HG03095 (cell line): Measurements from ENCODE around the gene GUCY1A1.

Source experiments
- ATAC-seq: cut with Tn5 transposase; IDR thresholded peaks from one replicate; pipeline ENCODE4 v1.9.1; 2021; ENCODE audit warnings: moderate library complexity; ENCODE audit not compliant: unreplicated experiment

The GUCY1A1 gene

DNA sequence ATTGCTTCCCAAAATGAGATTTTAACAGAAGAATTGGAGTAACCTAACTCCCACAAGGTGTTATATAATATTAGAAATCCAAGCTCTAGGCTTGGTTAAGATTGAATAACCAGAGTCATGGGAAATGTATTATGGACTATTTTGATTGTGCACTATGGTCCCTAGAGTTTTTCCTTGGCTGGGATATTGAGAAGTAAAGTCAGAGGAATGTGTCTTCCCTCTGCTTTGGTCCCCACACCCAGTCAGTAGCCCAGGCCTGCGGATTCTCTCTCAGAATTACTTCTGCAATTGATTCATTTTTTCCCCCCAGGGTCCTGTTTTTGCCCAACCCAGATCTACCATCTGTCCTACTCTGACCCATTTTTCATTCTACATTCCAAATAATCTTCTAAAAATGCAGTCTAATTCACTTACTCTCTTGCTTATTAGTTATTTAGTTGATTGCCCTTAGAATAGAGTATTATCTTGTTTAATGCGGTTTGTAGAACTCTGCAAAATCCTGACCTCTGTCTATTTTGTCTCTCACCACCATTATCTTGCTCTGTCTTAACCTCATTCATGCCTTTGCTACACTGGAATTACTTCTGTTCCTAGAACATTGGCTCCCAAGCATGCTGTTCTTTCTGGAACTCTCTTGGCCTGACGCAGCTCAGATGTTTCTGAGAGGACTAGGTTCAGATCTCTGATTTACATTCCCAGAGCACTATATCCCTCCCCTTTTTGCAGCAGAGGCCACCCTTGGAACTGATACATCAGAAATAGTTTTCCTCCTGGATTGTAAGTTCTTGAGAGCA, 23.6 kb downstream of the GUCY1A1 start:
- no peak for ATAC-seq

DNA sequence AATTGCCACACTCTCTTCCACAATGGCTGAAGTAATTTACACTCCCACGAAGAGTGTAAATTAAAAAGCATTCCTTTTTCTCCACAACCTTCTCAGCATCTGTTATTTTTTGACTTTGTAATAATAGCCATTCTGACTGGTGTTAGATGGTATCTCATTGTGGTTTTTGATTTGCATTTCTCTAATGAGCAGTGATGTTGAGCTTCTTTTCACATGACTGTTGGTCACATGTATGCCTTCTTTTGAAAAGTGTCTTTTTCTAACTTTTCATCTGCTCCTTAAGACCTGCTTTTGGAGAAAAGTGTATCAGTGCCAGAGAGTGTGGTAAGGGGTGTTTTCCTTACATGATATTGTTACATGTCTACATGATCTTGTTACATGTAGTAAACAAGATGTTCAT, 25.7 kb downstream of the GUCY1A1 start:
- no peak for ATAC-seq

- no peak for ATAC-seq
Measured at GRCh38 chr4:155693015-155693663, 26.5 kb downstream of the GUCY1A1 start.

DNA sequence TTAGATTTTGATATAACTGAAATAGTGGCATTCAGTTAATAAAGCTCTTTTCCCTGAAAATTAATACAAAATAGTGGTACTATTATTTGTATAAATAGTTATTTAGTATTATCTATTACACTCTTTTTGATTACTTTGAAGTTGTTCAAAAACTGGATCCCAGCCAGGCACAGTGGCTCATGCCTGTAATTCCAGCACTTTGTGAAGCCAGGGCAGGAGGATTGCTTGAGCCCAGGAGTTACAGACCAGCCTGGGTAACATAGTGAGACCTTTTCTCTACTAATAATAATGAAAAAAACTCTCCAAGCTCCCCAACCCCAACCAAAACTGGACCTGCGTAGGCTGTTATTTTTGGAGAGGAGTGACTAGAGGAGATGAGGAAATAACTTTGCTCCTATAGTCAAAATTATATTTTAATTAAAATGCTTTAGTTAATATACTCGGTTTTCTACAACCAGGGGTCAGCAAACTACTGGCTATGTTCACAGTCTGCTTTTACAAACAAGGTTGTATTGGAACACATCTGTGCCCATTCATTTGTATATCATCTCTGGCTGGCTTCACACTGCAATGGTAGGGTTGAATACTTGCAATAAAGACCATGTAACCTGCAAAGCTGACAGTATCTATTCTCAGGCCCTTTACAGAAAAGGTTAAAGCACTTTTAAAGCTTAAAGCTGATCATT, 27.6 kb downstream of the GUCY1A1 start:
- no peak for ATAC-seq

GRCh38 chr4:155696226-155696625, 29.6 kb downstream of the GUCY1A1 start:
- ATAC-seq = no peak

GRCh38 chr4:155696726-155697125, 30.1 kb downstream of the GUCY1A1 start:
- no peak for ATAC-seq

DNA sequence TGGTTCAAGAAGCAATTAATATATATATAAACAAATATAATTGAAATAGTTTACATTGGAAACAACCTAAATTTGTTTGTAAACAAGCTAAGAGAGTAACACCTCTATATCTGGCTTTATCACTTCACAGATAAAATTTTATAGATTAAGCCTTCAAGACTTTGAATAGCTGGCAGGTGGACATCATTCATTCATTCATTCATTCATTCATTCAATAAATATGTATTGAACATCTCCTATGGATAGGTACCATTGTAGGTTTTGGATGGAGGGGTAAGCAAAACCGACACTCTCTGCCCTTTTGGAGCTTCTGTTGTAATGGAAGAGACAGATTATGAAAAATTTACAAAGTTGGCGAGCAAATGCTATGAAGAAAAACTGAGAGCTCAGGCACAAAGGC, 35.2 kb downstream of the GUCY1A1 start:
- no peak for ATAC-seq

DNA sequence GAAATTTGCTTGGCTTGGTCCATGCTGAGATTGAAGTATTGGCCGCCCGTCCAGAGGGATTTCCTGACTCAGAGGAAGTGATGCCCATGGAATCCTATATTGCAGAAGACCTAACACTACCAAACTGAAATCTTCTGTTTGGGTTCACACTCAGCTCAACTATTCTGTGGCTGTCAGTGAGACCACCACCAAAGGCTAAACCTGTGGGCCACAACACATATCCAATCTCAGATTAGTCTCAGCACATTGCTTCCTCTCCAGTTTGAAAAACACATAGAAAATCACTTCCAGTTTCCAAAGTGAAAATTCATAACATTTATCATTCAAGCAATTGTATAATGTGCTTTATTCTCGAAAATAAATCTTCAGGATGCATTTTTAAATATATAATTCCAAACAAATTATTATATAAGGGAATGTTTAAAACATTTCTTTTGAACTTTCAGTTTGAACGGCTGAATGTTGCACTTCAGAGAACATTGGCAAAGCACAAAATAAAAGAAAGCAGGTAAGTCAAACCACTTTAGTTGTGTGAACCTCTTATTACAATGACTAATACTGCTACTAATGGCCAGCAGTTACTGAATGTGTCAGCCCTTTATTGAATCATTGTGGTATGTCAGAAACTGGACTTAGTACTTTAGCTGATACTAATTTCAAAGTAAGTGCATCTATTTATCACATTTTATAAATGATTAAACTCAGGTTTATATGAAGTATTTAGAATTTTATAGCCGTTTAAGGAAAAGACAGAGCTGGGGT, 37.0 kb downstream of the GUCY1A1 start:
- ATAC-seq = no peak

- no peak for ATAC-seq
Measured at GRCh38 chr4:155704841-155705404, 38.3 kb downstream of the GUCY1A1 start.

DNA sequence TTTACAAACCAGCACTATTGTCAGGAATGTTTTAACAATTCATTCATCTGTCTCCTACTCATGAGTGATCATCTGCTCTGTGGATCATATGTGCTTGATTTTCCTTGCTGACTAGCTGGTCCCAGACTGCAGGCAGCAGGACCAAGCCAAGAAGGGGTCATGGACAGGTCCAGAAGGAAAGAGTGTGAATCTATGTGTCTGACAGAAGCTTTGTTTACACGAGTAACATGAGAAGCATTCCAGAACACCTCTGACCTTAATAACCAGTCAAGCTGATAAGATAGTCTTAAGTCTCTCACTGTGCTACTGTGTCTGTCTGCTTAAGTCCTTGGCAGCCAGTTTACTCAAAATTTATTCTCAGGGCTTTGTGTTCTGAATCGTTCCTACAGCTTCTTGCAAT, 39.0 kb downstream of the GUCY1A1 start:
- ATAC-seq = no peak

DNA sequence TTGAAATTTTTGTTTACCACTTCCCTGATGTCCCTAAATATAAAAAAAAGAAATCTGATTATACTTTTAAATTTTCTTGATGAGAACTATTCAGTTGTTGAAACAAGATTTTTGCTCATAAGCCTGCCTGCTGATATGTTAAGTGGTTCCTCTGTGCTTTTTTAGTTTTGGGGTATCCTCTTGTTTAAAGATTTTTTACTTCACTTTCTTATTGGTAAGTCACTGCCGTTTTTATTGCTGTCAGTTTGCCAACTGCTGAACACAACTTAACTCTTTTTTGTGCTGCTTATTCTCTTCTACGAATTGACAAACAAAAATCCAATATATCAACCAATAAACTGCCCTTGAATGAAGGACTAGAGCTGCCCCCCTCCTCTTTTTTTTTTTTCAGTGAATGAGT, 39.5 kb downstream of the GUCY1A1 start:
- no peak for ATAC-seq

DNA sequence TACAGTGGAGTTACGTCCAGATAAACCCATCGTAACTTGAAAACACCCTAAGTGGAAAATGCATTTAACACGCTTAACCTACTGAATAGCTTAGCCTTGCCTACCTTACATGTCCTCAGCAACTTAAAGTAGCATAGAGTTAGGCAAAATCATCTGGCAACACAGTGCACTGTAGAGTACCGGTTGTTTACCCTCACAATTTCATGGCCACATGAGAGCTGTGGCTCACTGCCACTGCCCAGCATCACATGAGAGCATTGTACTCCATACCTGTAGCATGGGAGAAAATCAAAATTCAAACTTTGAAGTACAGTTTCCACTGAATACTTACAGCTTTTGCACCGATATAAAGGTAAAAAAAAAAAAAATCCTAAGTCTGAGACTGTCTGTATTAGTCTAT, 40.6 kb downstream of the GUCY1A1 start:
- ATAC-seq = no peak

GRCh38 chr4:155708782-155709181, 42.1 kb downstream of the GUCY1A1 start:
- no peak for ATAC-seq

DNA sequence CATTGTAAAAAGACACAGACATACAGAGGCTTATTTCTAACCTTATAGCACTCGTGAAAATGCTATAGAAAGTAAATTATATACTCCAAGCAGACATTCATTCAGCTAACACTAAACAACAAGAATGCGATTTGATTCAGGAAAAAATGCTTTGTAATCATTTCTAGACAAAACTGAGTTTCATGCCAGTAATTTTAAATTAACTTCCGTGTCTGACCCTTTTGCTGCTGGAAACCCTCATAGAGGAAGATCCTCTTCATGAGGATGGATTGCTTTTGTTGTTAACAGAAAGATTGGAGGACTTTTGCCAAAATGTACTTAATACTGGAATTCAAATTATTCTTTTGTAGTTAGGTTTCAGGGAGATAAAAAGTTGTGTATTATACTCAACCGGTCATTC, 43.3 kb downstream of the GUCY1A1 start:
- no peak for ATAC-seq

- ATAC-seq = no peak
Measured at GRCh38 chr4:155711556-155711955, 44.9 kb downstream of the GUCY1A1 start.

GRCh38 chr4:155712846-155713245, 46.2 kb downstream of the GUCY1A1 start:
- ATAC-seq = no peak

- ATAC-seq = no peak
Measured at GRCh38 chr4:155713911-155714310, 47.3 kb downstream of the GUCY1A1 start.

DNA sequence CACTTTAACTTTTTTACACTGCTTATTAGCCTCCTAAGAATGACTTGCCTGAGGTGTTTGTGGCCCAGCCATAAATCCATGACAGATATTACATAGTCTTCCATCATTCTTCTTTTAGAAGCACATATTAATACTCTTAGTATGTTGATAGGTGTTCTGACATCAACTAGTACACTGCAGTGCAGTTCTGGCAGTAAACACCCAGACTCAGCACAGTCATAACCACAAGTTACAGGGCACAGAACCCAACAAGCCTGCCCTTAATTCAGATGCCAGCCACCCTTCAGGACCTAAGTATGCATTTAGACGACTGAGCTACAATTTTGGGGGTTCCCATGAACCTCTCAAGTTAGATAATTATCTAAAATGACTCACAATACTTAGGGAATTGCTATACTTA, 55.7 kb downstream of the GUCY1A1 start:
- no peak for ATAC-seq

GRCh38 chr4:155722816-155723499, 56.3 kb downstream of the GUCY1A1 start:
- no peak for ATAC-seq

GRCh38 chr4:155724731-155725130, 58.1 kb downstream of the GUCY1A1 start:
- no peak for ATAC-seq
